ENCODE results near the gene MAML3.

Gene MAML3

DNA sequence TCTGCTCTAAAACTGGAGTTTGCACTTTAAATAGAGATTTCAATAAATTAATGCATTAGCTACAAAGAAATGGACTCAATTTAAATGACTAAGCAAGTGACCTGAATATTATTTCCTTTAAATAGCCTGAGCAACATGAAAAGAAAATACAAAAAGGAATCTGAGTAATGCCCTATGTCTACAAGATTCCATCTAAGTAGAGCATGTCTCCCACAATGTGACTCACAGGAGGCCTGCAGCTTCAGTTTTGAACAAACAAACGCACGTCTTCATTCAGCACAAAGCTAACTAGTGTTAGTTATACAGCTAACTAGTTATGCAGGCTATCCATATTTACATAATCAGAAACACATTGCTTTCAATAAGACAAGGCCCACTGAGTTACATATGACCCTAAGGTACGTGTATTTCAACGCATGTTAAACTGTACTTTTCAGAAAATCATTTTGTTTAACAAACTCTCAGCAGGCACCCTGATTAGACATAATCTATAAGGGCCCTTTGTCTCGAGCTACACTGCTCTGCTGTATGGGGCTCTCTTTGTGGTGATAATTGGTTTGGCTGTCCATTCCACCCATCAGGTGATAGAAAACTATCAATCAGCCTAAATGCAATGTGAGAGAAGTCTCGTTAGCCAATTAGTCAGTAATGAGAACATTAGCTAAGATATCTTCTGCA, 116.5 kb downstream of the MAML3 start:
- DNase-seq, result peak; percentile 77

DNA sequence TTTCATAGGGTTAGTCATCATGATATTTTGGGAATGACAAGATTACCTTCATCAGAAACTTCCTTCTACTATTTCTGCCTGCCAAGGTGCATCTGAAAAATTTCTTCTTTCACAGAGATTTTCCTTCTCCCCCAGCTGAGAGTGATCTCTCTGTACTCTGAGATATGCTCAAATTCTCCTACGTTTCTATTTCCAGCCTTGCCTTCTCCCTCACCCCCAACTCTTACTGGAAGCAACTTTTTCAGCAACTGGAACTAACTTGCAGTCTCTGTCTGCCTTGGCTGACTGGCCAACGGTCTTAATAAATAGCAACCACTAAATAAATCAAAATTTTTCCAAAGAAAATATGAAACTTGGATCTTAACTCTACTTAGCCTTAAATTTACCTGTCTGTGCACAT, 122.3 kb downstream of the MAML3 start:
- DNase-seq, result no peak

DNA sequence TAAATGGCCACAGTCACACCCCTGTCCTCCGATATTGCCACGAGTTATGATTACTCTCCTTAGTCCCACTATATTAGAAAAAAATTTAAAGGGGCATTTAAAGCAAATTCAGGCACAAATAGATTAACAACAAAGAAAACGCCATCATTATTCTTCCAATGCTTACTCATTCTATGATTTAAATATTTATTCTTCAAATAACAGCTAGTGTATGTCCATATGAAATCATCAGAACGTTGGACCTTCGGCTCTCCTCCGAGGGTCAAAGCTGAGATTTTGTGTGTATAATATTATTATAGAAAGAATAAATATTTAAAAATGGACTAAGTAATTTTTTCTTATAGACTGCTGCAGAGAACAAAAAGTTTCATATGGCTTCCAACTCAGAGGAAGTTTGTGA, 122.9 kb downstream of the MAML3 start:
- no peak for DNase-seq

DNA sequence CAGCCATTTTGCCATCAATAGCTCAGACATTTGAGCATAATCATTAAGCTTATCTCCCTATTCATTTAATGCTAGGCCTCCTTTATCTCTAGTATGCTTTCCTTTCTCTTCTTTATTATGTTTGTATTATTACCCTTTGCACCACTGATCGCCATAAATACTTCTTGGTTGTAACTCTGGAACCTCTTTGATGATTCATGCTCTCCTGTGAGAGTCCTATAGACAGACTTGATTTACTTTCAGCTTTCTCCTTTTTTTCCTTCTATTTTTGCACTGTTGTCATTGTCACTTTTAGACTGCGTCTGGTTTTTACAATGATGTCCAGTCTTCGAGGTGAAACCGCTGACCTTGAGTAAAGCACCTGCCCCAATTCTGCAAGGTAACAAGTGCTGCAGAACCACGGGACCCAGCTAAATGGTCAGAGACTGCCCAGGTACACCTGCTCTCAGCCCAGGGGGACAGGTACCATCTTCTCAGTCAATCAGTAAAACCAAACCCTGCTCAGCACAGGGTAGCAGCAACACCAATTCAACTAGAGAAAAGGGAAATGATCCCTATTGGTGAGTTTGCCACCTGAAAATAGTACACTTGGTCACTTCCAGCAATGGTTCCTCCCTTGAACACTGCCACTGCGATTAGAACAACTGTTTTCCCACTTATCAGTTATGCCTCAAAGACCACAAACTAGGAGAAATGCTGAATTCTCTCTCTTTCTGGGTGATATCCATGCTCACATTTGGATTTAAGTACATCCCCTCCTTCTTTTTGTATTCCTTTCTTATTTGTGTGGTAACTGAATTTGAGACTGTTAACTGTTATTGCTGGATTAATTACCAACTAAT, 125.1 kb downstream of the MAML3 start:
- DNase-seq, result no peak

DNA sequence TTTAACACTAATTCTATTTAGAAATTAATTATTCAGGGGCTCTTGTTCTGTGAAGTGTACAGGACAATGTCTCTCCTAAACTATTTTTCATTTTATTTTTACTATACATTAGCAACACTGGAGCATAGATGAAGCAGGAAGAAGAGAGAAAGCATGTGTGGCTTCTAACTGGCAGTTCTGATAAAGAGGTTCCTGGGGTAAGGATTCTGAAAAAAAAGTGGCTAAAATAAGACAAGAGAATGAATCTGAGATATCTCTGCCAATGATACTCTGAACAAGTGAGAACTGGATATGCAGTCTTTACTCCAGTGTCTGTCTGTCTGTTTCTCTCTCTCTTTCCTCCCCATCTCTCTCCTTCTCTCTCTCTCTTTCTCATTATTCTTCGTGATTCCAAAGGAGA, 125.9 kb downstream of the MAML3 start:
- no peak for DNase-seq

DNA sequence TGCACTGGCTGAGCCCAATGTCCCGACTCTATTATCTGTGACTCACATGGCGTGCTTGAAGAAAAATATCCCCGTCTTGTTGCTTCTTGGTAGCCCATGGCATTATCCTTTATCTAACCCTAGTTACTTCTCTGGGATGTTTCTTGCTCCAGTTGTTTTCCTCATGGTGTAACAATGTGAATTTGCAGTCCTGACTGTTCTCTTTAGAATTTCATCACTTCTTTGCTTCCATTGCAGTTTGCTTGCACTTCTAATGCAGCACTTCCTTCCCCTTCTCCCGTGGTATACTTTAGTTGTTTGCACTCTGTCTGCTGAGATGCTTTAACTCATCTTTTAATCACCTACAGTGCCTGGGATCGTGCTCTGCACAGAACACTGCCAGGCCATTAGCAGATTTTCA, 126.9 kb downstream of the MAML3 start:
- DNase-seq, result no peak

DNA sequence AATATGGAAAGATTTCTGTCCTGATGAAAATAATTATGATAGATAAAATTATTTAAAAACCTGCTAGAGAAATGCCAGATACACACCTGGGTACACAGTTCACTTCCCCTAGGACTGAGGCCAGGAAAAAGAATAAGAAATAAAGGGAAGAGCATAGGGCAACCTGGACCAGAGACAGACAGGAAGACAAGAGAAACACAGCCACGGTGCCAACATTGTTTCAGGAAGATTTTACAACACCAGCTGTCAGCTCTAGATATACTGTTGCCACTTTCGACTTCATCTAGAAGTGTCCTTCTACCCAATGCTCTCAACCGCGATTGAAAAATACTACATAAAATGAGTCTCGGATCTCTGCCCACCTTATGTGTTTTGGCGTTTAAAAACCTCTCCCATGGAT, 128.5 kb downstream of the MAML3 start:
- DNase-seq, result no peak

DNA sequence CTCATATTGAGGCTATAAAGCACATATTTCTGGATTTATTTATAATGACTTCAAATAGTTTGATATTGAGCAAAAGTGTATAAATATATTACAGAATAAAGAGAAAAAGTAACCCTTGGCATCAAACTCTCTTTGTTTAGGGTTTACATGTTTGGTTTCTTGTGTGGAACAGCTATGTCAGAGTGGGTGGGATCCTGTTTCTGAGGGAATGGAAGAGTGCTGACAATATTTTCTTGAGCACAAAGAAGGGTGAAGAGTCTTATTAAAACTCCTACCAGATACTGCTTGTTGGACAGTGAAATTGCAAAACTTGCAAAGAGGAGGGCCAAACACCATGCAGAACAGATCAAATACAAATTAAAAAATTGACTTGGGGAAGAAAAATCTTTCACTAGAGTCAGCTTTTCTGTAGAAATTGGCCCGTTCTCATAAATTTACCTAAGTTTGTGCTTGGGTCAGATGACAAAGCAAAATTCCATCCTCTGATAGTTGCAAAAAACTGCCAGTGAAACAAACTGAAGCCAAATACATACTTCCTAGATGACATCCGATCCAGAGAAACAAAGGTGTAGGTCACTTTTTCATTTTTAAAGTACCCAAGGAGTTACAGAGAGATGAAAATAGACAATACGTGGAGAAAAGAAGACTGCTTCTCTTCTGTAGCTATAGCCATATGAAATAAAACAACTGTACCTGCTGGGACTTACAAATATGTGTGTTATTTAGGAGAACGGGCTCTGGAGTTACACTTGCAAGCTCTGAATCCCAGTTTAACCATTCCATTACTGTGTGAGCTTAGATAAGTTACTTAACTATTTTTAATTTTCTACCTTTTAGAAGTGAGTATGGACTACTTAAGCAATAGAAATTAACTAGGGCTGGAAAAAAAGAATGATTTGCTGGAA, 133.3 kb downstream of the MAML3 start:
- DNase-seq, result no peak

DNA sequence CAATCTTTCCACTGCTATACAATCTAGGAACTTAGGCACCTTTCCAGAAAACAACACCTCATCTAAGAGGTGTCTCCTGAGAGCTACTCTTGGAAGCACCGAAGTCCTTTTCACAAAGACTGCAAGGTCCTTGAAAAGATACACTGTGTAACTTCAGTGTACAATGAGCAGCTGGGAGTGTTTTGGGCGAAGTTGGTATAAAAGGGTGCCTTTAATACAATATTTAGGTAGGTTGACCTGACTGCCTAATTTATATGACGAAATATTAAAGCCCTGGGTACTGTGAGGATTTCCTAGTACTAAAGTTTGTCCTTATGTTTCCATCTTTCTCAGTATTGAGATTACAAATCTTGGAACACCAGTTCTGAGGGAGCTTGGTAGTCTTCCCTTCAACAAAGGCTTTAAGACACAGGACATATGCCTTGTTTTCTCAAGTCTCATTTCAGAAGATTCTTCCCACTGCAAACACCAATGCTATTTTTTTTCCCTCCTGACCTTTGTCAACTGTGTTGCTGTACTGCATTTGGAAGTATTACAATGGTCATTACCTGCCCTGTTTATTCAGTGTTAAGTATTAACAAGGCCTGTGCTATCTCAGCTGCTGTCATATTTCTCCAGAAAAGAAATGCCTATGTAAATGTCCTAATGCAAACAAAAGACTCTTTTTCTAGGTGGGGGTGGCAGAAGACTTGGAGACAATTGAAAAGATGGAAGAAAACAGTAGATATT, 134.2 kb downstream of the MAML3 start:
- DNase-seq, result no peak

DNA sequence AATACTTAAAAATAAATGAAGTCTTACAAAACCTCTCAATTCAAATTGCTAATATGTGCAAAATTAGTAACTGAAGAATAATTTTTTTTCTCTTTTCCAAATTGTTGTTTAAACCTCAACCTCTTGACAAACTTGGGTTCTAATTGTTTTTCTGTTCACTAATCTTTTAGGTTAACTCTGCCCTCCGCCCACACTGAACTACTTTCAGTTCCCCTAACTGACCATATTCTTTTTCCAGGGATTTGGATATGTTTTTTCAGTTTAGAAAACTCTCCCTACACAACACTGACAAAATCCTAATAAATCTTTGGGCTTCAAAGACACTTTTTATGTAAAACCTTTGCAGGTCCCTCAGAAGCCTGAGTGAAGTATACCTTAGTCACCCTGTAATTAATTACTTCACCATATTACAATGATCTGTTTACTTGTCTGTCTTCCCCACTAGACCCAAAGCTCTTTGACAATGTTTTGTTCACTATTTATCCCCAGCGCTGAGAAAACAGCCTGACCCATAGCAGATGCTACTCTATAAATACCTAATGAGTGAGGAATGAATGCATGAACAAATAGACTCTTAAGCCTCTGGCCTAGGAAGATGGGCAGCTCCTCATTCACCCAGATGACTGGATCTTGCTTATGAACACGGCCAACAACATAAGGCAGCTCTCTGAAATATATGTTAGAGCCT, 134.9 kb downstream of the MAML3 start:
- DNase-seq, result peak; percentile 73

DNA sequence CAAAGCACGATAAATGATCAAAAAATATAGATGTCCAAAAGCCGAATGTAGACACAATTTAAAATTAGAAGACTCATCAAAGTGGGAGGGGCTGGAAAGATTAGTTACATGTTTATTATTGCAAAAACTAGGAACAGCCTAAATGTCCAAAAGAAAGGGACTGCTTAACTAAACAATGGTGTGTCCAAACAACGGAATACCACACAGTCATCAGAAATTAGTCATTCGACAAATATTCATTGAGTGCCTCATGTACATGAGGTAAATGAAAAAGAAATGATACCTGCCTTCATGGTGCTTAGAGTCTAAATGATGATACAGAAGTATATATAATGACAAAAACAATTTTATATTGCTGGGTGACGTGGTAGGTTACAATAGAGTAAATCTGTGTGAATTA, 139.7 kb downstream of the MAML3 start:
- DNase-seq, result no peak

DNA sequence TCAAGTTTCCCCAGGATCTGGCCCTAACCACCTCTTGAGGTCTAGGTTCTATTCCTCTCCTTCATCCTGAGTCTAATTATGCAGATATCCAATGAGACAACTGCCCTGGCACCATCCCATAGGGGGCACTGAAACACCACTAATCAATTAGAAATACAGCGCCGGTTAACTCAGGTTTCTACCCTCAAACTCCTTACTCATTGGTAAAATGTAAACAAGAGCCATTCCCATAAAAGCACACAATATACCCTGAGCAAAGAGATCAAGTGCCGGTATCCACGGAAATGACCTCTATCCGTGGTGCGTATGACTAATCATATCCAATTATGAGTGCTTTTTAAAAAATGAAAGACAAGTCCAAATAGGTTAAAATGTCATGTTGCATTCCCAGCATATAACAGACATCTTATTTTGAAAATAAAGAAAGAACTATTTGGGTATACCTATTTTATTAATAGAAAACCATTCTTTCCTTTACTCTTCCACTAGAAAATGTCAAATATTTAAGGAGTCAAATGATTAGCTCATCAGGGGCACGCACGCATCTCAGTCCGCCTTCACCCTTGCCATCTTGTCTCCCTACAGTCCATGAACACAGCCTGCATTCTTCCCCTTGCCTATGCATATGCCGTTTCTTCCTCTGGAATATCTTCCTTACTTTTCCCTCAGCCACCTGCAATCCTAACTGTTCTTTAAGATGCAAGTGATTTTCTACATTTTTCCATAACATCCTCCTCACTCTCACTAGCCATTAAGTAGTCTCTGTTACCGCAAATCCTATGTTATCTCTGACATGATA, 141.1 kb downstream of the MAML3 start:
- DNase-seq, result peak; percentile 36

DNA sequence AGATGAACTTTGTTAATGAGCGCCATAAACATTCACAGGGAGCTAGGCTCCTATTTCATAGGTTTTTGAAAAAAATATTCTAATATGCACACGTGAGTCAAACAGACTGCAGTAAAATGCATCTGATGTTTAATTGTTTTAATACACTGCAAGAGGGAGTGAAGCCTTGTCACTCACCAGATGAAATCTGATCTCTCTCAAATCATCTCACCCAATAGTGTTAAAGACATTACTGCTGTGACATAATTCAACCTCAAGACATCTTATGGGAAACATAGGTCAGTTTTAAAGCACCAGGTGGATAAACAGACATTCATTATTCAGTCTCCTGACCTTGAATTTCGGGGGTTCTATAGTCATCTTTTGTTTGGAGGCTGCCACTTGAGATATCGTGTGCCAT, 148.3 kb downstream of the MAML3 start:
- DNase-seq, result peak; percentile 77

DNA sequence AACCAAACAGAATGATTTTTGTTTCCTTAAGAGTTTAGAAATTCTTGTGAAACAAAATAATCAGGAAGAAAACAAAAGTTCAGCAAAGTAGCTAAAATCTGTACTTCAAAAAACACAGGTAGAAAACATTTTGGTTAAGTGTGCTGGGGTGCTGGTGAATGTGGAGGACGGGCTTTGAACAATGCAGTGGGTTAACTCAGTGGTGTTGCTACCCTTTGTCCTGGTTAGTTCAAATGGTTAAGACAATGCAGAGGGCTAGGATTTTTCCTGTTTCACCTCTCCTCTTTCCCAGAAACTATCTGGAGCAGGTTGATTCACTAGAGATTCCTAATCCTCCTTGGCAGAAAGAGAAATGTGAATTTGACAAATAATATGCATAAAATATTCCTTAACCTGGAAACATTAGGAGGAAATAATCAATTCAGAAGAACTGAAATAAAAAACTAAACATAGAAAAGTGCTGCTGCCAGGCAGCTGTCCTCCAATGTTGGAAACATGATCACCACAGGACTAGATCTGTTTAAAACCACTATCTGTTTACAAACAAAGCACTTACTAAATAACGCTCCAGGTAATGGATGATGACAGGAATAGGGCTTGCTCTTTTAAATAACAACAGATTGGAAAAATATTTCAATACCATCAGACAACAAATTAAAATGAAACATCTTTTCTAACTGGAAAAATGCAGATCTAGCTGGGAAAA, 148.9 kb downstream of the MAML3 start:
- peak; percentile 30 for DNase-seq

DNA sequence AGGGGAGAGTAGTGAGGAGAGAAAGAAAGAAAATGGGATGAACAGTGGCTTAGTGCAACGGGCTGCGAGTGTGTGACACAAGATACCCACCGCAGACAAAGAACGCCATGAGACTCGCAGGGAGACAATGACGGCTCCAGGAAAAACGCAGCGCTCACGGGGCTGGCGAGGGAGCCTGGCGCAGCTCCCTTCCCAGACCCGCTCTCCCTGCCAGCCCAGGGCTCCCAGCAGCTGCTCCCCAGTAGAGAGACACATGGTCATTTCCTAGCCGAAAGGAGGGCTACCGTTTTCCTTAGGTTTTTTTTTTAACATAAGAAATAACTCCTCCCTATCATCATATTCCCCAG, 149.5 kb downstream of the MAML3 start:
- DNase-seq, result peak; percentile 34

DNA sequence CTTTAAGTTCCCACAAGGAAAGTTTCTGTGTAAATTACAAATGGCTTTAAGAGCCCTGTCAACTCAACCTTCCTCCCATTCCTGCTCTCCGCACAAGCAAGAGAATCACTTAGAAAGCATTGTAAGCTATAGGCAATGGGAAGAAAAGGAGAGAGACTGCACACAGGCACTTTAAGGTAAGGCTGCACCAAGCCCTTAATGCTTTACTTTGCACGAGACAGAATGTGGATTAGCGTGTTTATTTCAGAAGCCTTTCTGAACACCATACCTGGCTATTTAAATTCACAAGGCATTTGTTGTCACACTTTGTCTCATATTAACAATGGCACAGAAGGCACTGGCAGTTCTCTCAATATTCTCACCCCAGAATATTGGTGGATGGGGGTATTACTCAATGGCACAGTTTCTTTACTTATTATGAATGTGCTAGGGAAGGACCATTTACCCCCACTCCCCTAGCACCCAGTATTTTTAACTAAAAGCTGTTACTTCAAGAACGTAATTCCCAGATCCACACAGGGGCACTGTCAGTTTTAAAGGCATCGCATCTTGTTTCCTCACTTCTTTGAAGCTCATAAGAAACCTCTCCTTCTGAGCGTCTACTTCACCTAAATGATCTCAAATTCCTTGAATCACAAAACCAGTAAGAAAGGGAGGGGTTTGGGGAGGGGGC, 150.0 kb downstream of the MAML3 start:
- DNase-seq, result no peak

DNA sequence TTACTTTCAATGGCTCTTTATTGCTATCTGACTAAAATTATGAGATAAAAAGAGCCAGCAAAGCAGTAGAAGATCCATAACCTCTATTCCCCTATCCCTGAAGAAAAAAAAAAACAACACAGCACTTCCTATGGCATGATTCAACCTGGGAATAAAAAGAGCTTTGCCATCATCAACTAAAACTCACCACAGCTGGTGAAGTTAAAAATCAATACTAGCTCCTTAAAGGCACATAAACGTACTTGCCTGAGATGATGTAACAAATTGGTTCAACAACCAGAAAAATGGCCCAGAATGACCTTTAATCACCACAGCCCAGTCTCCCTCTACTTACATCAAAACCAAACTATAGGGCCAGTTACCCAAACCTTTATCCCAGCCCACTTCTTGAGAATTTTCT, 153.8 kb downstream of the MAML3 start:
- DNase-seq, result no peak

DNA sequence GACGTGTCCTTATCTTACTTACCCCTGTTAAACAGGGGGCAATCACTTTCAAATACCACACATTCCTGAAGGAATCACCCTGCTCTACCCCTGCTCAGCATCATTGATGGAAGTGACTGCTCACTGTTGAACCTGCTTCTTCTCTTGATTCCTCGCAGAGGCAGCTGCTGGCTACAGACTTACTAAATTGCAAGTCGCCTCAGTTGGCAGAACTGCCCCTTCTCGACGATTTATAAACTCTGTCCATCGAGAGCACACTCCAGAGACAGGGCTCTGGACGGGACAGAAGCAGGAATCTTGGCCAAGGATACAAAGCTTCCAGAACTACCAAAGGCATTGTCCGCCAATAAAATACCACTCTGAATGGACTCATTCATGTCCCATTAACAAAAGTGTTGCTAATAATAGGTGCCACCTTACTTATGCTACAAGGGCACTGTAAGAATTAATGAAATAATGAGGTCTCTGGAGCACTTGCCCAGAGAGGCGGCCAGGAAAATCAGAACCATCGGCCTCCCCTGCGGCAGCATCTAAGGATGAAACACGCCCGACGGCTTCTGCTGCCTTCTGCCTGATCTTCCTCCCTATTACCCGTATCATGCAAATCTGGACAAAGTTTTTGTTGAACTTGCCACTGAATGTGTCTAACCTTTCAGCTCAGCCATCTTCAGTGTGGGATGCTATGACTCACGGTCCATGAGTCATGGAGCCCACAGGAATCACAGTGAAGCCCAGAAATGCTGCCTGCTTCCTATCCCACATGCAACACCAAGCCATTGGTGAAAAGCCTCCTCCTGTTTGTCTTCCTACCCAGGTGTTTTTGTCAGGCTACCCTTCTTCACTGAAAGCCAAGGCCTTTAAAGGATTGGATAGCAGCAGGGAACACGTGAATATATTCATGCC, 164.9 kb downstream of the MAML3 start:
- DNase-seq, result no peak

DNA sequence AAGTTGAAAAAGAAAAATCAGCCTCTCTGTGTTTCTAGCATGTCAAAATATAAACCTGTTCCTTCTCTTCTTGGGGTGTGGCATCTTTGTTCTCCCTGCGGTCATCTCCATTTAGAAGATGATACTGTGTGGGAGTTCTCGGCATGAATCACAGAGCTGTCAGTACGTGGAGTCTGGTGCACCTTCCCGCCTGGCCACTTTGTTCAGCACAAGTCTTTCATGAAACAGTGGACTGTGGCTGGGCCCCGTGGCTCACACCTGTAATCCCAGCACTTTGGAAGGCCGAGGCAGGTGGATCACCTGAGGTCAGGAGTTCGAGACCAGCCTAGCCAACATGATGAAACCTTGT, 166.5 kb downstream of the MAML3 start:
- DNase-seq, result no peak
